ENCODE data around the gene DNAH11.
"Not testable (repeated sequence)": the region's sequence is repeated elsewhere in the genome, so short reads cannot be mapped to it uniquely, and the experiment has no call there.

DNAH11 gene

DNA sequence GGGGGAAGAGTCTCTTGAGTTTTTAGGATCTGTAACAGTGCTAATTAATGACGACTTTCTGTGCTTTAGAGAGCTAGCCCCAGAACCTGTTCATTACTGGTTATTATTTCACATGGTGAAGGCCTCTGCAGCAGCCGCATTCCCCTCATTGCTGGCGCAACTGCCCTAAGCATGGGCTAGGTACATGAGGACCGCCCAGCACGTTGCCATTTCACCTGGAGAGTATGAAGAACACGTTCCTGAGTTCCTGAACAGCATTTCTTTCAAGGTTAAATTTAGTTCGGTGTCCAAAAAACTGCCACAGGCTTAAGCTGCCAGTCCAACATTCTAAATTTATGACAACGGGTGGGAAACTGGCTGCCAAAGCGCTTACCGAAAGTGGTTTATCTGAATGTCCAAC, 177.0 kb downstream of the DNAH11 start:
- no peak for DNase-seq

- no peak for DNase-seq
Observed at GRCh38 chr7:21722371-21722770, 179.5 kb downstream of the DNAH11 start.

DNA sequence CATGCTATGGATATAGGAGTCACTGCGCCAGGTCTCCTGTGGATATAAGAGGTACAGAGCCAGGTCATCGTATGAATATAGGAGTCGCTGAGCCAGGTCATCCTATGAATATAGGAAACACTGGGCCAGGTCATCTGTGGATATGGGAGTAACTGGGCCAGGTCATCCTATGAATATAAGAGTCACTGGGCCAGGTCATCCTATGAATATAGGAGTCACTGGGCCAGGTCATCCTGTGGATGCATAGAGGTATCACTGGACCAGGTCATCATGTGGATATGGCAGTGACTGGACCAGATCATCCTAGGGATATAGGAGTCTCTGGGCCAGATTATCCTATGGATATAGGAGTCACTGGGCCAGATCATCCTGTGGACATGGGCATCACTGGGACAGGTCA, 181.7 kb downstream of the DNAH11 start:
- DNase-seq, result no peak

- DNase-seq, result no peak
Observed at GRCh38 chr7:21730399-21730798, 187.6 kb downstream of the DNAH11 start.

GRCh38 chr7:21731977-21732376, 189.1 kb downstream of the DNAH11 start:
- DNase-seq, result no peak

DNA sequence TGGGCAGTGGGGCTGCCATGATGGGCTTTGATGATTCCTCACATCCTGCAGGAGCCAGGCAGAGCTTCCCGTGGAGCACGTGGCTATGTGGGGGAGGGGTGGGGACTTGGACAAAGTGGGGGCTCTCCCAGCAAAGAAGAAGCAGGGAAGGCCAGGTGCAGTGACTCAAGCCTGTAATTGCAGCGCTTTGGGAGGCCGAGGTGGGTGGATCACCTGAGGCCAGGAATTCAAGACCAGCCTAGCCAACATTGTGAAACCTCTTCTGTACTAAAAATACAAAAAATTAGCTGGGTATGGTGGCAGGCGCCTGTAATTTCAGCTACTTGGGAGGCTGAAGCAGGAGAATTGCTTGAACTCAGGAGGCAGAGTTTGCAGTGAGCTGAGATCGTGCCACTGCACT, 190.1 kb downstream of the DNAH11 start:
- DNase-seq, result not testable (repeated sequence)

GRCh38 chr7:21733837-21734236, 191.0 kb downstream of the DNAH11 start:
- no peak for DNase-seq

DNA sequence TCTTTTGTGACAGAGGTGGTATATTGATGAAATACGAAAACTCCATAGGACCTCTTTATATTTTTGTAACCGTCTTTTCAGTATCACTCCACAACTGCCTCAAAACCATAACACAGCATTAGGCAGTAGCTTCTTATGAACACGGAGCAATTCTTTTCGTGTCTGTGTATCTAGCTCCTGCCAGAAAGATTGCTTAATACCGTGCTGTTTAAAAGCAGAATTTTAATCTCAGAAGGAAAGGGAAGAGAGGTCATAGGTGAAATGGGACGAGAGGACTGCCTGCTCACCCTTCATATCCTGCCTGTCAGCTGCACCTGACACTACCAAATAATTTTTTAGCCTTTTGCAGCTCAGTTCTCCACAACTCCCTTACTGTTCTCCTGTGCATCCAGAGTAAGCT, 200.7 kb downstream of the DNAH11 start:
- DNase-seq, result no peak

- DNase-seq, result no peak
Observed at GRCh38 chr7:21746949-21747348, 204.1 kb downstream of the DNAH11 start.

- DNase-seq, result no peak
Observed at GRCh38 chr7:21747806-21748205, 205.0 kb downstream of the DNAH11 start.

GRCh38 chr7:21749378-21749777, 206.5 kb downstream of the DNAH11 start:
- no peak for DNase-seq

DNA sequence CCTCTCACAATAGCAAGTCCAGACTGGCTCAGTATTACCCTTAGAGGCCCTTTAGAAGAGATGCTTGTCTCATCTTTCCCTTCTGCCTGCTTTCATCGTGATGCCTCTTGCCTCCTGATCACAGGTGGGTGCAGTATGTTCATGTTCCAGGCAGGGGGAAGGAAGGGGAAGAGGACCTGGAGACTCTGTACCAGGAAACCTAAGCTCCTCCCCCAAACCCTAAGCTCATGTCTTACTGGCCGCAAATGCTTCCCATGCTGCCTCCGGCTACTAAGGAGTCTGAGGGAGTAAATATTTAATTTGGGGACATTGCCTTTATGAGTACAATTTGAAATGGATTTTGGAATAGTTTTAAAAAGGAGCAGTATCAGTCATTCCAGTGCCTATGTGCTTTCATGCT, 210.2 kb downstream of the DNAH11 start:
- no peak for DNase-seq

GRCh38 chr7:21754963-21755362, 212.1 kb downstream of the DNAH11 start:
- no peak for DNase-seq

- DNase-seq, result no peak
Observed at GRCh38 chr7:21757537-21758282, 214.9 kb downstream of the DNAH11 start.

- DNase-seq, result no peak
Observed at GRCh38 chr7:21758286-21758685, 215.4 kb downstream of the DNAH11 start.

DNA sequence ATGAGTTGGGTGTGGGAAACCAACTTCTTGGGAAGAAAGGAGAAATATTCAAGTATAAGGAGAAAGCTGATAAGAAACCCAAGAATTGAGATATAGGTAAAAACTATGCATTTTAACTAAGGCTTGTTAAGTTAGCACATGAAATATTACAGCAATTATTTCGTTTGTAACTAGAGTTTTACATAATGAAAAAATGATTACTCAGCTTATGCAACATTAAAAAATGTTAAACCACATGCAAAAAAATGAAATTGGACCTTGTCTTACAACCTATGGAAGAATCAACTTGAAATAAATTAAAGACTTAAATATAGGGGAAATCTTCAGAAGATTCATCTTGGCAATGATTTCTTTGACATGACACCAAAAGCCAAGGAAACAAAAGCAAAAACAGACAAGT, 219.6 kb downstream of the DNAH11 start:
- DNase-seq, result no peak

DNA sequence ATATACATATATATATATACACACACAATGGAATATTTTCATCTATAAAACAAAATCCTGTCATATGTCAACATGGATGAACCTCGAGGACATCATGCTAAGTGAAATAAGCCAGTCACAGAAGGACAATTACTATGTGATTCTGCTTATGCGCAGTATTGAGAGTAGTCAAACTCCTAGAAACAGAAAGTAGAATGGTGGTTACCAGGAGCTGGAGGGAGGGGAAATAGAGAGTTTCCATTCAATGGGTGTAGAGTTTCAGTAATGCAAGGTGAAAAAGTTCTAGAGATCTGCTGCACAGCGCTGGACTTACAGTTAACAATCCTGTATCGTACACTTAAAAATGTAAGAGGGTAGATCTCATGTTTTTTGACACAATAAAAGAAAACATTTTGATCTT, 221.0 kb downstream of the DNAH11 start:
- no peak for DNase-seq

- DNase-seq, result no peak
Observed at GRCh38 chr7:21766218-21766617, 223.4 kb downstream of the DNAH11 start.

- peak; percentile 25 for DNase-seq
Observed at GRCh38 chr7:21767300-21767900, 224.6 kb downstream of the DNAH11 start.

GRCh38 chr7:21768279-21768678, 225.4 kb downstream of the DNAH11 start:
- no peak for DNase-seq

GRCh38 chr7:21771266-21771665, 228.4 kb downstream of the DNAH11 start:
- DNase-seq, result no peak

GRCh38 chr7:21771906-21772610, 229.2 kb downstream of the DNAH11 start:
- DNase-seq, result no peak

- no peak for DNase-seq
Observed at GRCh38 chr7:21773326-21773725, 230.5 kb downstream of the DNAH11 start.

- DNase-seq, result no peak
Observed at GRCh38 chr7:21777921-21778320, 235.1 kb downstream of the DNAH11 start.
